Spleen (tissue), 11 donors: ENCODE measurements around the gene CEP76. TPM values are rescaled to one million over a fixed set of nuclear protein-coding genes. Genes with fewer than 3 reads are reported as not detected.
A peak's percentile ranks its signal among the peaks of the same experiment; 100 is the strongest.

ENCODE experiments used
- DNase-seq: peaks from one replicate; pipeline ENCODE4 v3.0.0-alpha.2; 2020
- H3K27ac ChIP-seq, 8 donors: fragments of 200-600 bp; sonication (generic) in 7 of 8; 1 replicate in 4 of 8; 2 replicates in 4 of 8; pipeline versions ENCODE4 v1.5.0 to v1.8.0; 2016 to 2021; ENCODE audit warnings: inconsistent platforms in 4 of 8, mild to moderate bottlenecking in 4 of 8, moderate library complexity in 1 of 8
- H3K27me3 ChIP-seq, 7 donors: fragments of 200-600 bp; sonication (generic) in 6 of 7; replicated peaks in 1 of 7; 1 replicate in 4 of 7; 2 replicates in 3 of 7; pipeline versions ENCODE4 v1.5.0 to v1.8.0; 2016 to 2021; ENCODE audit warnings: inconsistent platforms in 3 of 7, mild to moderate bottlenecking in 1 of 7
- H3K36me3 ChIP-seq, 6 donors: fragments of 200-600 bp; sonication (generic) in 5 of 6; 1 replicate in 4 of 6; 2 replicates in 2 of 6; pipeline versions ENCODE4 v1.5.0 to v1.8.0; 2016 to 2021; ENCODE audit warnings: inconsistent platforms in 2 of 6
- H3K4me1 ChIP-seq, 6 donors: fragments of 200-600 bp; sonication (generic) in 5 of 6; 1 replicate in 3 of 6; 2 replicates in 3 of 6; pipeline versions ENCODE4 v1.5.0 to v1.8.0; 2016 to 2021; ENCODE audit warnings: inconsistent platforms in 3 of 6
- H3K4me3 ChIP-seq, 8 donors: fragments of 200-600 bp; sonication (generic) in 7 of 8; 1 replicate in 4 of 8; 2 replicates in 4 of 8; pipeline versions ENCODE4 v1.5.0 to v1.8.0; 2016 to 2021; ENCODE audit warnings: inconsistent platforms in 4 of 8, mild to moderate bottlenecking in 4 of 8, moderate library complexity in 2 of 8
- H3K9me3 ChIP-seq, 8 donors: fragments of 200-600 bp; sonication (generic) in 7 of 8; 1 replicate in 4 of 8; 2 replicates in 4 of 8; pipeline versions ENCODE4 v1.5.0 to v1.8.0; 2016 to 2021; ENCODE audit warnings: inconsistent platforms in 4 of 8
- POLR2A ChIP-seq, 3 donors: fragments of 450-650 bp; IDR thresholded peaks; one replicate each; pipeline ENCODE4 v1.5.1; 2017; ENCODE audit warnings: antibody characterized with exemption in 3 of 3, mild to moderate bottlenecking in 1 of 3
- POLR2AphosphoS5 ChIP-seq, 3 donors: sonication (generic); formaldehyde crosslinking; IDR thresholded peaks; one replicate each; pipeline ENCODE4 v1.5.1; 2017; ENCODE audit warnings: antibody characterized with exemption in 3 of 3
- WGBS, 5 donors: extraction: QIAGEN DNeasy Blood & Tissue Kit in 3 of 5; methylation state at CpG; one replicate each; pipeline versions ENCODE4 v1.1.5 to v1.1.7; 2013 to 2018; 5-methylcytosine and 5-hydroxymethylcytosine counted together
- intact Hi-C: fragments of 100-400 bp; cut with DNase I; formaldehyde crosslinking; loops from one replicate; pipeline ENCODE4 v1.15.0; 2023; ENCODE audit warnings: low total_unique reads
- polyA plus RNA-seq, 3 donors: library from polyadenylated mRNA; stranded (reverse); fragments of 200-250 nt; gene quantifications; one replicate each; pipeline ENCODE4 v1.2.1, GENCODE V29; 2013
- total RNA-seq, 7 donors: library from RNA; depleted of rRNA in 3 of 7; stranded (reverse); fragments of >200 nt in 3 of 7; fragmentation: NEBNext Ultra II Directional in 4 of 7; extraction: Animal tissue kit (Norgen Biotek cat#: 25700) in 4 of 7; gene quantifications; one replicate each; pipeline versions ENCODE4 v1.1.0 to v1.2.1, GENCODE V29; 2016 to 2021
- TF ChIP-seq, protein P1 (sequence below), 11 experiments: fragments of 200-600 bp in 7 of 11; fragments of 450-650 bp in 4 of 11; sonication (generic) in 4 of 11; IDR thresholded peaks in 8 of 11; conservative IDR thresholded peaks in 3 of 11; 1 replicate in 7 of 11; 2 replicates in 4 of 11; pipeline versions ENCODE4 v1.4.0 to v1.8.0; 2016 to 2021; ENCODE audit warnings: antibody characterized with exemption in 11 of 11, inconsistent platforms in 4 of 11, mild to moderate bottlenecking in 1 of 11
- donor health status: healthy with polysubstance abuse.
- donor health status: DM: no; HTN: no; CAD: no; lungs with moderate emphysema.
- donor health status: DM: no; HTN: no; CAD: no.
- donor health status: Bipolar disorder and iron deficiency.
- donor health status: healthy.
- donor health status: DM: no; HTN: no; CAD: no.
- donor health status: DM: yes; HTN: yes; CAD: no.

The CEP76 gene
- total and polyA plus RNA-seq, 10 donors = 1.5 to 21.2 (median 6.3) TPM

DNA sequence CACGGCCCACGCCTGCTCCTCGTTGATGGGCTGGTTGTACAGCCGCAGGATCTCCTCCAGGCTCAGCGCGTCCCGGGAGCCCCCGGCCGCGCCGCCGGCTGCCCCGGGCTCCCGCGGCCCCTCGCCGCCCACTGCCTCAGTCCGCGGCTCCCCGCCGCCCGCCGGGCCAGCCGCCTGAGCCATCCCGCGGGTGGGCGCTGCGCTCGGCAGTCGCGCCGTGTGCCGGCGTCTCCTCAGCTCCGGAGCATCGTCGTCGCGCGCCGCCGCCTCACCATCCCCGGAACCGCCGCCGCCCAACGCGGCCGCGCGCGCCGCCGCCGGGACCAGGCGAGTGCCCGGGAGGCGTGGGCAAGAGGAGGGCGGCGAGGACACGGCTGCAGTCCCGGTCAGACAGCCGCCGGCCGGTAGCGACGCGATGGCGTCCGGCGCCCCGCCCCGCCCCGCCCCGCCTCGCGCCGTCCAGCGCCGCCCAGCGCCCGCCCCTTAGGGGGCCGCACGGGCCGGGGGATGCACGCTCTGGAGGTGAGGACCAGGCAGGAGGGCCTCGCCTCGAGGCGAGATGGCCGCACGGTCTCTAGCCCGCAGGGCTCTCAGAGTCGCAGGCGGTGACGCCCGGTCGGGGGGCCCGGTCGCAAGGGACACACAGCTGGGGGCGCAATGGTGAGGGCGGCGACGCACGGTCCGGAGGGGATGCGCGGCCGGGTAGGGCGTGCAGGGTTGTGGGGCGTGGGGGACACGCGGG lies 44.7 kb downstream of the CEP76 start, which contains the start of gene SPIRE1:
SPIRE1 (minus strand) TSS at position 424 of the 742 bp plus-strand sequence; CDS start at position 183, 241 bp downstream.
- WGBS, 5 donors = 0 to 1% (median 0%) methylated on average over 13 to 112 of the region's 112 CpGs; no CpG with 5 or more reads in 1 of the 5 donors
- no peaks in the 10 kb centered on the region for H3K36me3 ChIP-seq
- H3K27ac ChIP-seq = peak within 1 kb of the TSS; percentile 38 to 91 (median 86)
- TF ChIP-seq POLR2AphosphoS5 (IDR thresholded peaks at IDR 0.05) (peak; percentile 26 to 72 (median 67)), POLR2A (IDR thresholded peaks at IDR 0.05) (no peak)
- peaks cover 0 to 38% (median 0%) of the 10 kb centered on the region in 7 donors for H3K27me3 ChIP-seq
- H3K4me3 ChIP-seq = peak within 1 kb of the TSS; percentile 54 to 96 (median 80)
- H3K9me3 ChIP-seq = no peaks in the 10 kb centered on the region
- peak; percentile 88 for DNase-seq
- intact Hi-C loops = no loop called here
- H3K4me1 ChIP-seq = peaks cover 0 to 46% (median 18%) of the 10 kb centered on the region in 6 donors

DNA sequence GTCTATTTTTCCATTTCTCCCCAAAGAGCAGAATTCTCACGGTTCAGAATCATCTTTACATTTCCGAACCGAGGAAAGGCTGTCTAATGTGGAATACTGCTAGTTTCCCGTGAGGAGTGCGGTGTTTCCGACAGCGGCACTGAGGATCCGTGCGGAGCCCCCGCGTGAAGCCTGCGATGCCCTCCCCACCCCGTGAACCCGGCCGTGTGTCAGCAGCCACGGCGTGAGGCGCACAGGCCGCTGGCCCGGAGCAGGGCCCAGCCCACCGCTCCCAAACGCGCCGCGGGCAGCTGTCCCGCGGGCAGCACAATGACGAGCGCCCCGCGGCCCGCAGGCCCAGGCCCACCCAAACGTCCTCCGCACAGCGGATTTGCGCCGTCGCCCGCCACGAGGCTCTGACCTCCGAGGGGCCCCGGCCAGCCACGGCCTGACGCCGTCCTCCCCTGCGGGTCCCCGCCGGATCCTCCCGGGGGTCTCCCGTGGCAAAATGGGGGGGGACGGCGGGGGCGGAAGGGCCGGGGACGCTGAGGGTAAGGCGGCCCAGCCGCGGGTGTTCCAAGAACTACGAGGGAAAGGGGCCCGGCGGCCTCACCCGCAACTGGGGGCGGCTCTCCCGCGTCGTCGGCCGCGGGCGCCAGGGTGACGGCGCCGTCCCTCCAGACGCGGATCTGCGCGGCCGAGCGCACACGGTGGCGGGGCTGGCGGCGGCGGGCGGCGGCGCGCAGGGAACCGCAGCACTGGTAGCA lies 45.4 kb downstream of the CEP76 start:
- peaks cover 0 to 38% (median 0%) of the 10 kb centered on the region in 7 donors for H3K27me3 ChIP-seq
- H3K27ac ChIP-seq = peak overlapping the region; percentile 38 to 91 (median 86)
- H3K9me3 ChIP-seq = no peaks in the 10 kb centered on the region
- peak; percentile 77 for DNase-seq
- H3K36me3 ChIP-seq = no peaks in the 10 kb centered on the region
- 1 to 4% (median 2%) methylated on average over 30 to 89 of the region's 89 CpGs for WGBS, 5 donors
- peak overlapping the region; percentile 54 to 96 (median 80) for H3K4me3 ChIP-seq
- peaks cover 0 to 46% (median 18%) of the 10 kb centered on the region in 6 donors for H3K4me1 ChIP-seq
- intact Hi-C loops = no loop called here
- TF ChIP-seq POLR2AphosphoS5 (IDR thresholded peaks at IDR 0.05) (peak in 2 of 3 donors; percentile 65), POLR2A (IDR thresholded peaks at IDR 0.05) (no peak)
- TF ChIP-seq, protein P1, sequence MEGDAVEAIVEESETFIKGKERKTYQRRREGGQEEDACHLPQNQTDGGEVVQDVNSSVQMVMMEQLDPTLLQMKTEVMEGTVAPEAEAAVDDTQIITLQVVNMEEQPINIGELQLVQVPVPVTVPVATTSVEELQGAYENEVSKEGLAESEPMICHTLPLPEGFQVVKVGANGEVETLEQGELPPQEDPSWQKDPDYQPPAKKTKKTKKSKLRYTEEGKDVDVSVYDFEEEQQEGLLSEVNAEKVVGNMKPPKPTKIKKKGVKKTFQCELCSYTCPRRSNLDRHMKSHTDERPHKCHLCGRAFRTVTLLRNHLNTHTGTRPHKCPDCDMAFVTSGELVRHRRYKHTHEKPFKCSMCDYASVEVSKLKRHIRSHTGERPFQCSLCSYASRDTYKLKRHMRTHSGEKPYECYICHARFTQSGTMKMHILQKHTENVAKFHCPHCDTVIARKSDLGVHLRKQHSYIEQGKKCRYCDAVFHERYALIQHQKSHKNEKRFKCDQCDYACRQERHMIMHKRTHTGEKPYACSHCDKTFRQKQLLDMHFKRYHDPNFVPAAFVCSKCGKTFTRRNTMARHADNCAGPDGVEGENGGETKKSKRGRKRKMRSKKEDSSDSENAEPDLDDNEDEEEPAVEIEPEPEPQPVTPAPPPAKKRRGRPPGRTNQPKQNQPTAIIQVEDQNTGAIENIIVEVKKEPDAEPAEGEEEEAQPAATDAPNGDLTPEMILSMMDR (IDR thresholded peaks at IDR 0.05 in 8 of 11, conservative IDR thresholded peaks at IDR 0.05 in 3 of 11) = no peak

DNA sequence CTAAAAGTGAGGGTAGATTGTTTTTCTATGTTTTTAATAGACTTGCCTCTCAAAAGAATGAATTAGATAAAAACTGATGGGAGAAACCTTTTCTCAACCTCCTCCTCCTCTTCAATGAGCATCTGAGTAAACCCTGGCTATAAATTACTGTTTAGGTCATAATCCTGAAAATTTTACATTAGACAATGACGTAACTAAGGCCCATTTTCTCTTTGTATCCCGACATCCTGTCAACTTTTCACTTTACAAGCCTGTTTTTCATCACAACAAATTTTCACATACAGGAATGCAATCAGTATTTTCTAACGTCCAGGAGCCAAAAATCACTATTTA lies 46.0 kb downstream of the CEP76 start:
- H3K27ac ChIP-seq = peak overlapping the region; percentile 38 to 91 (median 86)
- H3K9me3 ChIP-seq = no peaks in the 10 kb centered on the region
- peaks cover 0 to 38% (median 0%) of the 10 kb centered on the region in 7 donors for H3K27me3 ChIP-seq
- H3K4me1 ChIP-seq = peaks cover 0 to 46% (median 18%) of the 10 kb centered on the region in 6 donors
- DNase-seq = no peak
- WGBS, 5 donors = 20 to 36% (median 24%) methylated on average over 3 of the region's 3 CpGs
- no peak for TF ChIP-seq POLR2AphosphoS5 (IDR thresholded peaks at IDR 0.05)
- no peak for TF ChIP-seq POLR2A (IDR thresholded peaks at IDR 0.05)
- TF ChIP-seq, protein P1 (IDR thresholded peaks at IDR 0.05 in 8 of 11, conservative IDR thresholded peaks at IDR 0.05 in 3 of 11) = no peak
- intact Hi-C loops = no loop called here
- peak overlapping the region in 7 of 8 donors; percentile 54 to 96 (median 84) for H3K4me3 ChIP-seq
- H3K36me3 ChIP-seq = no peaks in the 10 kb centered on the region

DNA sequence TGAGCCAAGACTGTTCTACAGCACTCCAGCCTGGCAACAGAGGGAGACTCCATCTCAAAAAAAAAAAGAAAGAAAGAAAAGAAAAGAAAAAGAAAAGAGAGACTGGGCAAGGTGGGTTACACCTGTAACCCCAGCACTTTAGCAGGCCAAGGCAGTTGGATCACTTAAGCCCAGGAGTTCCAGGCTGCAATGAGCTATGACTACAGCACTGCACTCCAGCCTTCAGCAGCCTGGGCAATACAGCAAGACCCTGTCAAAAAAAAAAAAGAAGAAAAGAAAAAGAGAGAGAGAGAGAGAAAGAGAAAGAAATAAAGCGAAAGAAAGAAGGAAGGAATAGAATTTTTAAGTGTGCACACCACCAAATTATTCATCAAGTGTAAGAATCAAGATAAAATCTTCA lies 47.6 kb downstream of the CEP76 start:
- H3K27ac ChIP-seq = no peak overlapping the region
- H3K4me1 ChIP-seq = peaks cover 0 to 46% (median 18%) of the 10 kb centered on the region in 6 donors
- 76 to 100% (median 89%) methylated on average over 1 of the region's 1 CpG for WGBS, 5 donors
- no peaks in the 10 kb centered on the region for H3K36me3 ChIP-seq
- H3K9me3 ChIP-seq = no peaks in the 10 kb centered on the region
- peaks cover 0 to 38% (median 0%) of the 10 kb centered on the region in 7 donors for H3K27me3 ChIP-seq
- no peak for DNase-seq
- no peak overlapping the region for H3K4me3 ChIP-seq
- intact Hi-C loops = no loop called here
- no peak for TF ChIP-seq POLR2A (IDR thresholded peaks at IDR 0.05)
- TF ChIP-seq POLR2AphosphoS5 (IDR thresholded peaks at IDR 0.05) = no peak
- TF ChIP-seq, protein P1 (IDR thresholded peaks at IDR 0.05 in 8 of 11, conservative IDR thresholded peaks at IDR 0.05 in 3 of 11) = no peak
